HEK293 (cell line): ENCODE measurements around the gene HNRNPUL1.

Source experiments
- ZBTB17 ChIP-seq: fragments of 450-650 bp; formaldehyde crosslinking; IDR thresholded peaks from 2 replicates; pipeline ENCODE4 v1.5.1; 2016; ENCODE audit warnings: missing biosample characterization, missing genetic modification characterization
- ZNF274 ChIP-seq, 2 experiments: fragments of 200-500 bp in 1 of 2; fragments of 450-650 bp in 1 of 2; sonication (Bioruptor generic) in 1 of 2; formaldehyde crosslinking in 1 of 2; IDR thresholded peaks; 2 replicates each; pipeline versions ENCODE4 v1.5.1 to v1.6.1; 2014 to 2016; ENCODE audit warnings: borderline replicate concordance in 1 of 2, inconsistent platforms in 1 of 2, low read length in 1 of 2, missing biosample characterization in 1 of 2, missing genetic modification characterization in 1 of 2
- ZNF610 ChIP-seq: fragments of 450-650 bp; formaldehyde crosslinking; IDR thresholded peaks from 2 replicates; pipeline ENCODE4 v1.5.1; 2016; ENCODE audit warnings: missing biosample characterization, missing genetic modification characterization, borderline replicate concordance
- ZNF701 ChIP-seq: fragments of 450-650 bp; formaldehyde crosslinking; IDR thresholded peaks from 2 replicates; pipeline ENCODE4 v1.5.1; 2016; ENCODE audit warnings: missing biosample characterization, missing genetic modification characterization
- ZNF704 ChIP-seq: fragments of 450-650 bp; formaldehyde crosslinking; IDR thresholded peaks from 2 replicates; pipeline ENCODE4 v1.5.1; 2016; ENCODE audit warnings: missing biosample characterization, missing genetic modification characterization
- TF ChIP-seq, protein P1 (sequence below): fragments of 450-650 bp; formaldehyde crosslinking; IDR thresholded peaks from 2 replicates; pipeline ENCODE4 v1.5.1; 2016; ENCODE audit warnings: missing biosample characterization, missing genetic modification characterization, borderline replicate concordance
- TF ChIP-seq, protein P2 (sequence below): fragments of 450-650 bp; formaldehyde crosslinking; IDR thresholded peaks from 2 replicates; pipeline ENCODE4 v1.5.1; 2016; ENCODE audit warnings: missing biosample characterization, missing genetic modification characterization

DNA sequence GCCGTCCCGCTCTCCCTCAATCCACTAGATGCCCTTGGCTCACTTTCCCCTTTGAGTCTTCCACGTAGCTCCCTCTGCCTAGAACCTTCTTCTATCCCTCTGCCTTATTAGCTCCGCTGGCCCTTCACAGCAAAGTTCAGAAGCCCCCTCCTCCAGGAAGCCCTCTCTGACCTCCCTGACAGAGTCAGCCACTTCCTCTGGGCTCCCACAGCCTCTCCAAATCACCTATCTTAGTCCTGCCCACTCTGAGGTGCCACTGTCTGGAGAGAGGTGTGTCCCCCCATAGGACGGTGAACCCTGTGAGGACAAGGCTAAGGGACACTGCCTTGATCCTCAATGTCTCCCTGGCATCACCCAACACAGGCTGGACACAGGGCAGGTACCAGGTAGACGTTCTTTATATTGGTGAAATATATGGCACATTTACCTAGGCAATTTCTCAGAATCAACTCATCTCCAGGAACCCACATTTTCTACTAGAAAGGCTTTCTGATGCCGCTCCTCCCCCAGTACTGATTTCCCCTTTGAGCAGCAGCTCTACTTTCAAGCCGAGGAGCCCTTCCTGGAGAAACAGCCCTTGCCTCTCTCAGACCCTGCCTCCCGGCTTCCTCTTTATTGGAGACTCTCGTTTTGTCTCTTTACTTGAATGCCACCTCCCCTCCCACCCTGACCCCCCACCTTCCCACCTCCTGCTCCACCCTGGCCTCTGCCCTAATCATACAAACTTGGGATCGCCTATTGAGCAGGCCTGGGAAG lies 93.0 kb downstream of the HNRNPUL1 start:
- TF ChIP-seq, protein P1, sequence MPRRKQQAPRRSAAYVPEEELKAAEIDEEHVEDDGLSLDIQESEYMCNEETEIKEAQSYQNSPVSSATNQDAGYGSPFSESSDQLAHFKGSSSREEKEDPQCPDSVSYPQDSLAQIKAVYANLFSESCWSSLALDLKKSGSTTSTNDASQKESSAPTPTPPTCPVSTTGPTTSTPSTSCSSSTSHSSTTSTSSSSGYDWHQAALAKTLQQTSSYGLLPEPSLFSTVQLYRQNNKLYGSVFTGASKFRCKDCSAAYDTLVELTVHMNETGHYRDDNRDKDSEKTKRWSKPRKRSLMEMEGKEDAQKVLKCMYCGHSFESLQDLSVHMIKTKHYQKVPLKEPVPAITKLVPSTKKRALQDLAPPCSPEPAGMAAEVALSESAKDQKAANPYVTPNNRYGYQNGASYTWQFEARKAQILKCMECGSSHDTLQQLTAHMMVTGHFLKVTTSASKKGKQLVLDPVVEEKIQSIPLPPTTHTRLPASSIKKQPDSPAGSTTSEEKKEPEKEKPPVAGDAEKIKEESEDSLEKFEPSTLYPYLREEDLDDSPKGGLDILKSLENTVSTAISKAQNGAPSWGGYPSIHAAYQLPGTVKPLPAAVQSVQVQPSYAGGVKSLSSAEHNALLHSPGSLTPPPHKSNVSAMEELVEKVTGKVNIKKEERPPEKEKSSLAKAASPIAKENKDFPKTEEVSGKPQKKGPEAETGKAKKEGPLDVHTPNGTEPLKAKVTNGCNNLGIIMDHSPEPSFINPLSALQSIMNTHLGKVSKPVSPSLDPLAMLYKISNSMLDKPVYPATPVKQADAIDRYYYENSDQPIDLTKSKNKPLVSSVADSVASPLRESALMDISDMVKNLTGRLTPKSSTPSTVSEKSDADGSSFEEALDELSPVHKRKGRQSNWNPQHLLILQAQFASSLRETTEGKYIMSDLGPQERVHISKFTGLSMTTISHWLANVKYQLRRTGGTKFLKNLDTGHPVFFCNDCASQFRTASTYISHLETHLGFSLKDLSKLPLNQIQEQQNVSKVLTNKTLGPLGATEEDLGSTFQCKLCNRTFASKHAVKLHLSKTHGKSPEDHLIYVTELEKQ (tag by site-specific recombination) = no peak
- TF ChIP-seq, protein P2, sequence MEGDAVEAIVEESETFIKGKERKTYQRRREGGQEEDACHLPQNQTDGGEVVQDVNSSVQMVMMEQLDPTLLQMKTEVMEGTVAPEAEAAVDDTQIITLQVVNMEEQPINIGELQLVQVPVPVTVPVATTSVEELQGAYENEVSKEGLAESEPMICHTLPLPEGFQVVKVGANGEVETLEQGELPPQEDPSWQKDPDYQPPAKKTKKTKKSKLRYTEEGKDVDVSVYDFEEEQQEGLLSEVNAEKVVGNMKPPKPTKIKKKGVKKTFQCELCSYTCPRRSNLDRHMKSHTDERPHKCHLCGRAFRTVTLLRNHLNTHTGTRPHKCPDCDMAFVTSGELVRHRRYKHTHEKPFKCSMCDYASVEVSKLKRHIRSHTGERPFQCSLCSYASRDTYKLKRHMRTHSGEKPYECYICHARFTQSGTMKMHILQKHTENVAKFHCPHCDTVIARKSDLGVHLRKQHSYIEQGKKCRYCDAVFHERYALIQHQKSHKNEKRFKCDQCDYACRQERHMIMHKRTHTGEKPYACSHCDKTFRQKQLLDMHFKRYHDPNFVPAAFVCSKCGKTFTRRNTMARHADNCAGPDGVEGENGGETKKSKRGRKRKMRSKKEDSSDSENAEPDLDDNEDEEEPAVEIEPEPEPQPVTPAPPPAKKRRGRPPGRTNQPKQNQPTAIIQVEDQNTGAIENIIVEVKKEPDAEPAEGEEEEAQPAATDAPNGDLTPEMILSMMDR = no peak
- TF ChIP-seq ZNF610 (tag by site-specific recombination) (no peak), ZNF704 (tag by site-specific recombination) (no peak), ZNF274 (IDR thresholded peaks at IDR 0.05; ENCODE audit: low read length) (no peak), ZNF274 (tag by site-specific recombination; IDR thresholded peaks at IDR 0.05; ENCODE audit: borderline replicate concordance) (no peak), ZNF701 (tag by site-specific recombination) (no peak), ZBTB17 (tag by site-specific recombination) (no peak)
